ENCODE data around the gene PLAC1. TPM values are rescaled to one million over a fixed set of nuclear protein-coding genes. Genes with fewer than 3 reads are reported as not detected.

Gene PLAC1
- total and polyA plus RNA-seq, 2 experiments from 2014 or later, result 0.50 to 0.83 TPM

DNA sequence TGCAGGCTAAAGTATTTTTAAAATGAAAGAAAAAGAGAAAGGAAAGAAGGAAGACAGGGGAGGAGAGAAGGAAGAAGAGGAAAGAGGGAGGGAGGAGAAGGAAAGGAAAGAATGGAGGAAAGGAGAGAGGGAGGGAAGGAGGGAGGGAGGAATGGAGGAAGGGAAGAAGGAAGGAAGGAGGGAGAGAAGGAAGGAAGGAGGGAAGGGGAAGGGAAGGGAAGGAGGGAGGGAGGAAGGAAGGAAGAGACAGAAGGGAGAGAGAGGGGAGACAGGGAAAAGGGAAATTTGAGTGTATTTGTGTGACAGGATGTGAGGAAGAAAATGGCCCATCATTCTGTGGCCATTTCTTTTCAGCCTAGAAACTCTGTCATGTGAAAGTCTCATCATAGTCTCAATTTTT is 14.9 kb upstream of the PLAC1 start:
- Histone ChIP-seq H2AFZ (no peak overlapping the region), H3K27ac (ENCODE audit: low read depth) (no peak overlapping the region)

DNA sequence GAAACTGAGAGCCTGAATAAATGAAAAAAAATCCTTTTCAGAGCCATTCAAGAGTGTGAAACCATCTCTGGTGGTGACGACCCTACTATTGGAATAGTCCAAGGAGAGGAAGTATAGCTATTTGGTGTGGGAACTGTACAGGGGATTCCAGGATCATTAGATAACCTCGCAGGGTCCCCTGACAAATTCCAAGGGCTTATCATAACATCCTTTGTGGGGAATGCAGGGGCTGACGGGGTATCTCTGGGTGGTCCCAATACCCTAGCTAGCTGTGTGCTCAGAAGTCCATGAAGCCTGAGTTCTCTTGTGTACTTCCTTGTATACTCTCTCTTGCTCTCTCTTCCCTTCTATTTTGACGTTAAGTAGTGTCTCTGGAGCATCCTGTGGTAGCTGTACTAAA is 13.8 kb upstream of the PLAC1 start:
- H3K9me2 ChIP-seq (ENCODE audit: insufficient read depth), result no peaks in the 10 kb centered on the region
- no peak overlapping the region for H3K27ac Mint-ChIP-seq
- no peaks in the 10 kb centered on the region; the same call in 2 of the 3 replicates for H3K9me3 Mint-ChIP-seq
- no peaks in the 10 kb centered on the region for H3K36me3 Mint-ChIP-seq (ENCODE audit: low read depth)
- no peak overlapping the region for H2AFZ ChIP-seq
- H3K27me3 ChIP-seq (ENCODE audit: insufficient read depth), result no peaks in the 10 kb centered on the region
- no peak overlapping the region for H3K4me2 ChIP-seq
- H4K20me1 ChIP-seq (replicated peaks; ENCODE audit: insufficient read depth), result no peaks in the 10 kb centered on the region
- no peaks in the 10 kb centered on the region for H3K27me3 Mint-ChIP-seq (ENCODE audit: insufficient read depth, low read depth, poor library complexity)
- H3K79me2 ChIP-seq (replicated peaks; ENCODE audit: insufficient read depth), result no peaks in the 10 kb centered on the region
- no peaks in the 10 kb centered on the region for H3K36me3 ChIP-seq (ENCODE audit: insufficient read depth)
- no peaks in the 10 kb centered on the region for H3F3A ChIP-seq (replicated peaks; ENCODE audit: low read depth)
- H3K27ac ChIP-seq (ENCODE audit: low read depth), result no peak overlapping the region
- ATAC-seq, result no peak
- no peaks in the 10 kb centered on the region for H3K4me1 ChIP-seq (ENCODE audit: insufficient read depth)
- H3K4me1 Mint-ChIP-seq, result peaks cover 6% of the 10 kb centered on the region
- no peak overlapping the region for H3K4me3 ChIP-seq
- no peak for DNase-seq (ENCODE audit: low spot score)
- no peak overlapping the region for H3K4me3 Mint-ChIP-seq
- TF ChIP-seq CREB1 (CRISPR knock-in tag; IDR thresholded peaks at IDR 0.05; ENCODE audit: low read depth) (no peak), EZH2 (IDR thresholded peaks at IDR 0.05; ENCODE audit: low read depth, unreplicated experiment) (no peak), POLR2AphosphoS5 (IDR thresholded peaks at IDR 0.05; ENCODE audit: low read depth) (no peak)
- TF ChIP-seq, protein P1, sequence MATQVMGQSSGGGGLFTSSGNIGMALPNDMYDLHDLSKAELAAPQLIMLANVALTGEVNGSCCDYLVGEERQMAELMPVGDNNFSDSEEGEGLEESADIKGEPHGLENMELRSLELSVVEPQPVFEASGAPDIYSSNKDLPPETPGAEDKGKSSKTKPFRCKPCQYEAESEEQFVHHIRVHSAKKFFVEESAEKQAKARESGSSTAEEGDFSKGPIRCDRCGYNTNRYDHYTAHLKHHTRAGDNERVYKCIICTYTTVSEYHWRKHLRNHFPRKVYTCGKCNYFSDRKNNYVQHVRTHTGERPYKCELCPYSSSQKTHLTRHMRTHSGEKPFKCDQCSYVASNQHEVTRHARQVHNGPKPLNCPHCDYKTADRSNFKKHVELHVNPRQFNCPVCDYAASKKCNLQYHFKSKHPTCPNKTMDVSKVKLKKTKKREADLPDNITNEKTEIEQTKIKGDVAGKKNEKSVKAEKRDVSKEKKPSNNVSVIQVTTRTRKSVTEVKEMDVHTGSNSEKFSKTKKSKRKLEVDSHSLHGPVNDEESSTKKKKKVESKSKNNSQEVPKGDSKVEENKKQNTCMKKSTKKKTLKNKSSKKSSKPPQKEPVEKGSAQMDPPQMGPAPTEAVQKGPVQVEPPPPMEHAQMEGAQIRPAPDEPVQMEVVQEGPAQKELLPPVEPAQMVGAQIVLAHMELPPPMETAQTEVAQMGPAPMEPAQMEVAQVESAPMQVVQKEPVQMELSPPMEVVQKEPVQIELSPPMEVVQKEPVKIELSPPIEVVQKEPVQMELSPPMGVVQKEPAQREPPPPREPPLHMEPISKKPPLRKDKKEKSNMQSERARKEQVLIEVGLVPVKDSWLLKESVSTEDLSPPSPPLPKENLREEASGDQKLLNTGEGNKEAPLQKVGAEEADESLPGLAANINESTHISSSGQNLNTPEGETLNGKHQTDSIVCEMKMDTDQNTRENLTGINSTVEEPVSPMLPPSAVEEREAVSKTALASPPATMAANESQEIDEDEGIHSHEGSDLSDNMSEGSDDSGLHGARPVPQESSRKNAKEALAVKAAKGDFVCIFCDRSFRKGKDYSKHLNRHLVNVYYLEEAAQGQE (IDR thresholded peaks at IDR 0.05; ENCODE audit: unreplicated experiment), result no peak
- TF ChIP-seq, protein P2, sequence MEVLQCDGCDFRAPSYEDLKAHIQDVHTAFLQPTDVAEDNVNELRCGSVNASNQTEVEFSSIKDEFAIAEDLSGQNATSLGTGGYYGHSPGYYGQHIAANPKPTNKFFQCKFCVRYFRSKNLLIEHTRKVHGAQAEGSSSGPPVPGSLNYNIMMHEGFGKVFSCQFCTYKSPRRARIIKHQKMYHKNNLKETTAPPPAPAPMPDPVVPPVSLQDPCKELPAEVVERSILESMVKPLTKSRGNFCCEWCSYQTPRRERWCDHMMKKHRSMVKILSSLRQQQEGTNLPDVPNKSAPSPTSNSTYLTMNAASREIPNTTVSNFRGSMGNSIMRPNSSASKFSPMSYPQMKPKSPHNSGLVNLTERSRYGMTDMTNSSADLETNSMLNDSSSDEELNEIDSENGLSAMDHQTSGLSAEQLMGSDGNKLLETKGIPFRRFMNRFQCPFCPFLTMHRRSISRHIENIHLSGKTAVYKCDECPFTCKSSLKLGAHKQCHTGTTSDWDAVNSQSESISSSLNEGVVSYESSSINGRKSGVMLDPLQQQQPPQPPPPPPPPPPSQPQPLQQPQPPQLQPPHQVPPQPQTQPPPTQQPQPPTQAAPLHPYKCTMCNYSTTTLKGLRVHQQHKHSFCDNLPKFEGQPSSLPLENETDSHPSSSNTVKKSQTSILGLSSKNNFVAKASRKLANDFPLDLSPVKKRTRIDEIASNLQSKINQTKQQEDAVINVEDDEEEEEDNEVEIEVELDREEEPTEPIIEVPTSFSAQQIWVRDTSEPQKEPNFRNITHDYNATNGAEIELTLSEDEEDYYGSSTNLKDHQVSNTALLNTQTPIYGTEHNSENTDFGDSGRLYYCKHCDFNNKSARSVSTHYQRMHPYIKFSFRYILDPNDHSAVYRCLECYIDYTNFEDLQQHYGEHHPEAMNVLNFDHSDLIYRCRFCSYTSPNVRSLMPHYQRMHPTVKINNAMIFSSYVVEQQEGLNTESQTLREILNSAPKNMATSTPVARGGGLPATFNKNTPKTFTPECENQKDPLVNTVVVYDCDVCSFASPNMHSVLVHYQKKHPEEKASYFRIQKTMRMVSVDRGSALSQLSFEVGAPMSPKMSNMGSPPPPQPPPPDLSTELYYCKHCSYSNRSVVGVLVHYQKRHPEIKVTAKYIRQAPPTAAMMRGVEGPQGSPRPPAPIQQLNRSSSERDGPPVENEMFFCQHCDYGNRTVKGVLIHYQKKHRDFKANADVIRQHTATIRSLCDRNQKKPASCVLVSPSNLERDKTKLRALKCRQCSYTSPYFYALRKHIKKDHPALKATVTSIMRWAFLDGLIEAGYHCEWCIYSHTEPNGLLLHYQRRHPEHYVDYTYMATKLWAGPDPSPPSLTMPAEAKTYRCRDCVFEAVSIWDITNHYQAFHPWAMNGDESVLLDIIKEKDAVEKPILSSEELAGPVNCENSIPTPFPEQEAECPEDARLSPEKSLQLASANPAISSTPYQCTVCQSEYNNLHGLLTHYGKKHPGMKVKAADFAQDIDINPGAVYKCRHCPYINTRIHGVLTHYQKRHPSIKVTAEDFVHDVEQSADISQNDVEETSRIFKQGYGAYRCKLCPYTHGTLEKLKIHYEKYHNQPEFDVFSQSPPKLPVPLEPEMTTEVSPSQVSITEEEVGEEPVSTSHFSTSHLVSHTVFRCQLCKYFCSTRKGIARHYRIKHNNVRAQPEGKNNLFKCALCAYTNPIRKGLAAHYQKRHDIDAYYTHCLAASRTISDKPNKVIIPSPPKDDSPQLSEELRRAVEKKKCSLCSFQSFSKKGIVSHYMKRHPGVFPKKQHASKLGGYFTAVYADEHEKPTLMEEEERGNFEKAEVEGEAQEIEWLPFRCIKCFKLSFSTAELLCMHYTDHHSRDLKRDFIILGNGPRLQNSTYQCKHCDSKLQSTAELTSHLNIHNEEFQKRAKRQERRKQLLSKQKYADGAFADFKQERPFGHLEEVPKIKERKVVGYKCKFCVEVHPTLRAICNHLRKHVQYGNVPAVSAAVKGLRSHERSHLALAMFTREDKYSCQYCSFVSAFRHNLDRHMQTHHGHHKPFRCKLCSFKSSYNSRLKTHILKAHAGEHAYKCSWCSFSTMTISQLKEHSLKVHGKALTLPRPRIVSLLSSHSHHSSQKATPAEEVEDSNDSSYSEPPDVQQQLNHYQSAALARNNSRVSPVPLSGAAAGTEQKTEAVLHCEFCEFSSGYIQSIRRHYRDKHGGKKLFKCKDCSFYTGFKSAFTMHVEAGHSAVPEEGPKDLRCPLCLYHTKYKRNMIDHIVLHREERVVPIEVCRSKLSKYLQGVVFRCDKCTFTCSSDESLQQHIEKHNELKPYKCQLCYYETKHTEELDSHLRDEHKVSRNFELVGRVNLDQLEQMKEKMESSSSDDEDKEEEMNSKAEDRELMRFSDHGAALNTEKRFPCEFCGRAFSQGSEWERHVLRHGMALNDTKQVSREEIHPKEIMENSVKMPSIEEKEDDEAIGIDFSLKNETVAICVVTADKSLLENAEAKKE (CRISPR knock-in tag; IDR thresholded peaks at IDR 0.05), result no peak
- TF ChIP-seq, protein P3, sequence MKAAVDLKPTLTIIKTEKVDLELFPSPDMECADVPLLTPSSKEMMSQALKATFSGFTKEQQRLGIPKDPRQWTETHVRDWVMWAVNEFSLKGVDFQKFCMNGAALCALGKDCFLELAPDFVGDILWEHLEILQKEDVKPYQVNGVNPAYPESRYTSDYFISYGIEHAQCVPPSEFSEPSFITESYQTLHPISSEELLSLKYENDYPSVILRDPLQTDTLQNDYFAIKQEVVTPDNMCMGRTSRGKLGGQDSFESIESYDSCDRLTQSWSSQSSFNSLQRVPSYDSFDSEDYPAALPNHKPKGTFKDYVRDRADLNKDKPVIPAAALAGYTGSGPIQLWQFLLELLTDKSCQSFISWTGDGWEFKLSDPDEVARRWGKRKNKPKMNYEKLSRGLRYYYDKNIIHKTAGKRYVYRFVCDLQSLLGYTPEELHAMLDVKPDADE (IDR thresholded peaks at IDR 0.05), result no peak

More for the DNA sequence above, 14.9 kb upstream of the PLAC1 start:
- Mint-ChIP-seq H3K4me3 (no peak overlapping the region), H3K27me3 (ENCODE audit: insufficient read depth, low read depth, poor library complexity) (no peaks in the 10 kb centered on the region), H3K27ac (no peak overlapping the region), H3K36me3 (ENCODE audit: low read depth) (no peaks in the 10 kb centered on the region), H3K9me3 (no peaks in the 10 kb centered on the region; the same call in 2 of the 3 replicates), H3K4me1 (peaks cover 6% of the 10 kb centered on the region)
- no peaks in the 10 kb centered on the region for H3K79me2 ChIP-seq (replicated peaks; ENCODE audit: insufficient read depth)
- no peak overlapping the region for H3K4me2 ChIP-seq
- H3K27me3 ChIP-seq (ENCODE audit: insufficient read depth), result no peaks in the 10 kb centered on the region
- TF ChIP-seq ZNF114 (CRISPR knock-in tag; IDR thresholded peaks at IDR 0.05) (no peak), STAT1 (IDR thresholded peaks at IDR 0.05; ENCODE audit: unreplicated experiment) (no peak)
- H3K4me1 ChIP-seq (ENCODE audit: insufficient read depth), result no peaks in the 10 kb centered on the region
- H3F3A ChIP-seq (replicated peaks; ENCODE audit: low read depth), result no peaks in the 10 kb centered on the region
- H3K9me2 ChIP-seq (ENCODE audit: insufficient read depth), result no peaks in the 10 kb centered on the region
- no peak for ATAC-seq
- H3K4me3 ChIP-seq, result no peak overlapping the region
- no peak for DNase-seq (ENCODE audit: low spot score)
- H3K36me3 ChIP-seq (ENCODE audit: insufficient read depth), result no peaks in the 10 kb centered on the region
- H4K20me1 ChIP-seq (replicated peaks; ENCODE audit: insufficient read depth), result no peaks in the 10 kb centered on the region
